ENCODE measurements around the gene RTN4R.

Gene RTN4R

GRCh38 chr22:20228055-20228938, 39.8 kb downstream of the RTN4R start:
- TF ChIP-seq LEF1 (IDR thresholded peaks at IDR 0.05; ENCODE audit: borderline replicate concordance) (no peak), SUZ12 (IDR thresholded peaks at IDR 0.05) (no peak)
- no peak for DNase-seq (ENCODE audit: extremely low spot score)
- ChIA-PET CTCF (interaction anchor here (1.4 kb wide), 1 partner anchor 11 kb away, joined by 6 read pairs; no protein-coding TSS in a partner anchor), POLR2A (no interaction called here)

GRCh38 chr22:20227363-20227762, 40.8 kb downstream of the RTN4R start:
- ChIA-PET POLR2A (no interaction called here), CTCF (interaction anchor here (1.4 kb wide), 1 partner anchor 12 kb away, joined by 6 read pairs; no protein-coding TSS in a partner anchor)
- TF ChIP-seq NFRKB (IDR thresholded peaks at IDR 0.05) = no peak
- no peak for TF ChIP-seq ARNT (IDR thresholded peaks at IDR 0.05)
- TF ChIP-seq HDGF (IDR thresholded peaks at IDR 0.05; ENCODE audit: borderline replicate concordance) = no peak
- no peak for TF ChIP-seq L3MBTL2 (conservative IDR thresholded peaks at IDR 0.05)
- no peak for TF ChIP-seq LEF1 (IDR thresholded peaks at IDR 0.05; ENCODE audit: borderline replicate concordance)
- no peak for DNase-seq (ENCODE audit: extremely low spot score)

GRCh38 chr22:20226760-20227350, 41.3 kb downstream of the RTN4R start:
- TF ChIP-seq BHLHE40 (IDR thresholded peaks at IDR 0.05; ENCODE audit: borderline replicate concordance) (no peak), ELF4 (IDR thresholded peaks at IDR 0.05) (no peak), LEF1 (IDR thresholded peaks at IDR 0.05; ENCODE audit: borderline replicate concordance) (no peak), SP1 (IDR thresholded peaks at IDR 0.05) (no peak), FOXA1 (IDR thresholded peaks at IDR 0.05) (no peak), FOXK2 (IDR thresholded peaks at IDR 0.05) (no peak), HDGF (IDR thresholded peaks at IDR 0.05; ENCODE audit: borderline replicate concordance) (no peak), L3MBTL2 (conservative IDR thresholded peaks at IDR 0.05) (no peak), FOXM1 (IDR thresholded peaks at IDR 0.05; ENCODE audit: borderline replicate concordance) (no peak), TARDBP (IDR thresholded peaks at IDR 0.05) (no peak), CTBP1 (IDR thresholded peaks at IDR 0.05; ENCODE audit: borderline replicate concordance) (no peak), NFRKB (IDR thresholded peaks at IDR 0.05) (no peak), ZNF384 (IDR thresholded peaks at IDR 0.05) (no peak), PKNOX1 (IDR thresholded peaks at IDR 0.05) (no peak)
- no peak for DNase-seq (ENCODE audit: extremely low spot score)
- ChIA-PET CTCF (interaction anchor here (1.4 kb wide), 1 partner anchor 12 kb away, joined by 6 read pairs; no protein-coding TSS in a partner anchor), POLR2A (no interaction called here)

- ChIA-PET CTCF (no interaction called here), POLR2A (no interaction called here)
- TF ChIP-seq CTBP1 (IDR thresholded peaks at IDR 0.05; ENCODE audit: borderline replicate concordance) (no peak), TARDBP (IDR thresholded peaks at IDR 0.05) (no peak), ZNF384 (IDR thresholded peaks at IDR 0.05) (no peak), SP1 (IDR thresholded peaks at IDR 0.05) (no peak)
- DNase-seq (ENCODE audit: extremely low spot score) = no peak
Observed at GRCh38 chr22:20226077-20226716, 41.9 kb downstream of the RTN4R start.

- no peak for TF ChIP-seq BHLHE40 (IDR thresholded peaks at IDR 0.05; ENCODE audit: borderline replicate concordance)
- TF ChIP-seq ARNT (IDR thresholded peaks at IDR 0.05) = no peak
- no peak for TF ChIP-seq HDGF (IDR thresholded peaks at IDR 0.05; ENCODE audit: borderline replicate concordance)
- TF ChIP-seq SP1 (IDR thresholded peaks at IDR 0.05) = no peak
- no peak for TF ChIP-seq ZNF384 (IDR thresholded peaks at IDR 0.05)
- TF ChIP-seq FOXA1 (IDR thresholded peaks at IDR 0.05) = no peak
- no peak for TF ChIP-seq FOXM1 (IDR thresholded peaks at IDR 0.05; ENCODE audit: borderline replicate concordance)
- POLR2A ChIA-PET = no interaction called here
- no peak for DNase-seq (ENCODE audit: extremely low spot score)
- CTCF ChIA-PET = no interaction called here
Observed at GRCh38 chr22:20225693-20225966, 42.5 kb downstream of the RTN4R start.

GRCh38 chr22:20224917-20225692, 43.0 kb downstream of the RTN4R start:
- ChIA-PET CTCF (interaction anchor here (1.9 kb wide), 1 partner anchor 13 kb away, joined by 10 read pairs; no protein-coding TSS in a partner anchor), POLR2A (no interaction called here)
- DNase-seq (ENCODE audit: extremely low spot score) = no peak
- no peak for TF ChIP-seq CTBP1 (IDR thresholded peaks at IDR 0.05; ENCODE audit: borderline replicate concordance)
- TF ChIP-seq HDGF (IDR thresholded peaks at IDR 0.05; ENCODE audit: borderline replicate concordance) = no peak
- no peak for TF ChIP-seq ARNT (IDR thresholded peaks at IDR 0.05)
- TF ChIP-seq FOXK2 (IDR thresholded peaks at IDR 0.05) = no peak

- no peak for TF ChIP-seq PKNOX1 (IDR thresholded peaks at IDR 0.05)
- no peak for TF ChIP-seq ELF4 (IDR thresholded peaks at IDR 0.05)
- no peak for TF ChIP-seq NFRKB (IDR thresholded peaks at IDR 0.05)
- no peak for TF ChIP-seq ARNT (IDR thresholded peaks at IDR 0.05)
- TF ChIP-seq HDGF (IDR thresholded peaks at IDR 0.05; ENCODE audit: borderline replicate concordance) = no peak
- no peak for TF ChIP-seq FOXA1 (IDR thresholded peaks at IDR 0.05)
- no peak for TF ChIP-seq CTBP1 (IDR thresholded peaks at IDR 0.05; ENCODE audit: borderline replicate concordance)
- no peak for TF ChIP-seq ZNF384 (IDR thresholded peaks at IDR 0.05)
- TF ChIP-seq SUZ12 (IDR thresholded peaks at IDR 0.05) = no peak
- no peak for TF ChIP-seq FOXM1 (IDR thresholded peaks at IDR 0.05; ENCODE audit: borderline replicate concordance)
- DNase-seq (ENCODE audit: extremely low spot score) = no peak
- ChIA-PET POLR2A (no interaction called here), CTCF (interaction anchor here (1.9 kb wide), 1 partner anchor 14 kb away, joined by 10 read pairs; no protein-coding TSS in a partner anchor)
Observed at GRCh38 chr22:20224256-20224626, 43.9 kb downstream of the RTN4R start.

All from HEK293T (cell line).